PFSK-1 (cell line): ENCODE measurements around the gene GRAMD1B.

Experiments used
- POLR2AphosphoS5 ChIP-seq: IDR thresholded peaks from 2 replicates; pipeline ENCODE4 v1.6.1; 2012; ENCODE audit warnings: low read depth, mild to moderate bottlenecking, control low read depth, low read length, moderate library complexity
- TAF1 ChIP-seq: IDR thresholded peaks from 2 replicates; pipeline ENCODE4 v1.6.1; 2012; ENCODE audit warnings: low read length, control low read depth, borderline replicate concordance; ENCODE audit not compliant: insufficient read depth

DNA sequence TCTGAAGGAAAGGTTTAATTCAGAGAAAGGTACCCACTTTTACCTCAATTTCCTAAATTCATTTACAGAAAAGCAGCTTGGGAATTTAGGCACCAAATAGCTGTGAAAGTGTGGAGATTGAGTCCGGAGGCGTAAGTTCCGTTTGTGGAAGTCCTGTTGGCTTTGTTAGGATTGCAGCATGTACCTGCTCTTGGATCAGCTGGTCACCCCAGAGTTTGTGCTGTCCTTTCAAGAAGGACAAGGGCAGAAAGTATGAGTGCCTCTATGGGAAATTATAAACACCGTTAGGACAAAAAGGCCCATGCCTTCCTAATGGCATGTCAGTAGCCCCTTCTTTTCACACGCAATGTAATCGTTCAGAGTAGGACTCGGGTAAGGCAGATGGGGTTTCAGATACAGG, 126.6 kb downstream of the GRAMD1B start:
- TF ChIP-seq TAF1 (no peak), POLR2AphosphoS5 (no peak)
